K562 (cell line): Measurements from ENCODE around the gene MPI. TPM values are rescaled to one million over a fixed set of nuclear protein-coding genes. Genes with fewer than 3 reads are reported as not detected.

Experiments
- HMGN3 ChIP-seq: IDR thresholded peaks from 2 replicates; pipeline ENCODE4 v1.6.1; 2011; ENCODE audit warnings: borderline replicate concordance, low read depth, mild to moderate bottlenecking, mixed read lengths, low read length; ENCODE audit not compliant: insufficient read length; ENCODE audit errors: extremely low read depth
- KDM4B ChIP-seq, 2 experiments: fragments of 450-650 bp in 1 of 2; sonication (generic) in 1 of 2; IDR thresholded peaks; 2 replicates each; pipeline ENCODE4 v1.6.1; 2016 to 2017; ENCODE audit warnings: borderline replicate concordance in 2 of 2, antibody characterized with exemption in 1 of 2, low read depth in 1 of 2, mild to moderate bottlenecking in 1 of 2
- RBM34 ChIP-seq: fragments of 200-400 bp; formaldehyde crosslinking; IDR thresholded peaks from 2 replicates; pipeline ENCODE4 v1.6.1; 2018; ENCODE audit warnings: low read length, borderline replicate concordance; ENCODE audit not compliant: insufficient read depth
- RNF2 ChIP-seq: sonication (generic); IDR thresholded peaks from 2 replicates; pipeline ENCODE4 v1.6.1; 2016
- SMARCA5 ChIP-seq: fragments of 450-650 bp; IDR thresholded peaks from 2 replicates; pipeline ENCODE4 v1.6.1; 2016
- THRAP3 ChIP-seq: fragments of 450-650 bp; IDR thresholded peaks from 2 replicates; pipeline ENCODE4 v1.6.1; 2016; ENCODE audit warnings: mild to moderate bottlenecking, inconsistent platforms, borderline replicate concordance
- ZNF146 ChIP-seq: IDR thresholded peaks from one replicate; pipeline ENCODE4 v1.6.1; 2018; ENCODE audit warnings: missing compliant biosample characterization; ENCODE audit not compliant: unreplicated experiment
- ZNF212 ChIP-seq: fragments of 450-650 bp; formaldehyde crosslinking; IDR thresholded peaks from 2 replicates; pipeline ENCODE4 v1.4.0; 2020; ENCODE audit warnings: mild to moderate bottlenecking
- ZNF408 ChIP-seq: fragments of 250-450 bp; sonication (Bioruptor Pico); IDR thresholded peaks from 2 replicates; pipeline ENCODE4 v1.4.0; 2020; ENCODE audit warnings: low read depth, mild to moderate bottlenecking, moderate library complexity
- ZNF436 ChIP-seq: fragments of 250-450, 450-650 bp; sonication (Bioruptor Pico); formaldehyde crosslinking; IDR thresholded peaks from 2 replicates; pipeline ENCODE4 v1.7.0; 2020; ENCODE audit warnings: mild to moderate bottlenecking
- ZNF583 ChIP-seq: fragments of 250-450 bp; sonication (Bioruptor Pico); IDR thresholded peaks from 2 replicates; pipeline ENCODE4 v1.4.0; 2020
- polyA plus RNA-seq, 8 experiments: library from polyadenylated mRNA; depleted of rRNA in 4 of 8; stranded (reverse) in 5 of 8; unstranded in 3 of 8; fragments of >200 nt; fragmentation: Nextera tagmentation in 2 of 8; fragmentation: Illumina TruSeq in 1 of 8; extraction: Ambion mirVana in 2 of 8; extraction: Trizol in 1 of 8; gene quantifications; 2 replicates each; pipeline versions ENCODE4 v1.2.1 to v1.2.3, GENCODE V29; 2011 to 2014; ENCODE audit warnings: inconsistent platforms in 1 of 8, missing spikeins in 1 of 8
- total RNA-seq, 7 experiments: library from RNA; depleted of rRNA in 6 of 7; stranded (reverse); fragments of >200 nt in 6 of 7; fragmentation: Illumina TruSeq in 2 of 7; extraction: Trizol in 2 of 7; gene quantifications; 2 replicates each; pipeline versions ENCODE4 v1.2.1 to v1.2.3, GENCODE V29; 2011 to 2021; ENCODE audit warnings: low replicate concordance in 1 of 7
- TF ChIP-seq, protein P1 (sequence below): IDR thresholded peaks from 3 replicates; pipeline ENCODE4 v1.6.1; 2011; ENCODE audit warnings: borderline replicate concordance, mild to moderate bottlenecking; ENCODE audit not compliant: insufficient read length, insufficient read depth
- TF ChIP-seq, protein P2 (sequence below): sonication (generic); formaldehyde crosslinking; IDR thresholded peaks from 2 replicates; pipeline ENCODE4 v1.8.1; 2023; ENCODE audit warnings: mild to moderate bottlenecking, missing genetic modification reagents
- TF ChIP-seq, protein P3 (sequence below): fragments of 200-600 bp; sonication (generic); IDR thresholded peaks from one replicate; pipeline ENCODE4 v1.6.1; 2012; ENCODE audit warnings: mild to moderate bottlenecking, low read depth, low read length, inconsistent platforms

MPI gene
- total and polyA plus RNA-seq, 9 of the 15 experiments (the other 6 are each of a cell fraction or from before 2014, with no cell fraction given) = 30.7 to 105 (median 40.5) TPM

DNA sequence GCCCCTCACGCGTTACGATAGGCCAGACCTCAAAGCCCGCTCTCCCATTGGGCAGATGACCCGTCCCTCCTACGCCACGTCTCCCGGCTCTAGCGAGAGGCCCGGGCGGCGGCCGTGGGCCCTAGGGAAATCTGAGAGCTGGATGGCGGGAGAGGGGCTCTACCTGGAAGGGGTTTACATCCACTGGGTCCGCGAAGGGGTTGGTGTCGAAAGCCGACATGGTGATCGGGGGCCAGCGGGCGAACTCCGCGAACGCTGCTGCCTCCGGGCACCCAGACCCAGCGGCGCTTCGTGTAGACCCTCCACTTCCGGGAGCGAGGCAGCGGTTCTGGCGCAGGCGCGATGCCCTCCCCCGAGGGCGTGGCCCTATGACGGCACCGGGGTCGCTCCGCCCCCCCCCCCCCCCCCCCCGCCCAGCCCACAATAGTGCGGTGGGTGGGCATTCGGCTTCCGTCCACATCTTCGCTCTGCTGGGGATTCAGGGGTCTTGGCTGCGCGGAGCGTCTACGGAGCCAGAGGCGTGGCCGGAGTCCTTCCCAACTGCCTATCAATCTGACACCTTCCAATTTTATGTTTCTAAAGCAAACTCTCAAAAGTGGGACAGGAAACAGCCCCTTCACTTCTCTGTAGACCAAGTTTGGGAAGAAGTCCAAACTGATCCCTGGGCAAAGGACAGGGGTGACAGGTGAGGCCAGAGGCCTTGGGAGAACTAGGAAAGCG is 16.6 kb upstream of the MPI start, which contains the start of gene SCAMP2 (continued):
- TF ChIP-seq, protein P1, sequence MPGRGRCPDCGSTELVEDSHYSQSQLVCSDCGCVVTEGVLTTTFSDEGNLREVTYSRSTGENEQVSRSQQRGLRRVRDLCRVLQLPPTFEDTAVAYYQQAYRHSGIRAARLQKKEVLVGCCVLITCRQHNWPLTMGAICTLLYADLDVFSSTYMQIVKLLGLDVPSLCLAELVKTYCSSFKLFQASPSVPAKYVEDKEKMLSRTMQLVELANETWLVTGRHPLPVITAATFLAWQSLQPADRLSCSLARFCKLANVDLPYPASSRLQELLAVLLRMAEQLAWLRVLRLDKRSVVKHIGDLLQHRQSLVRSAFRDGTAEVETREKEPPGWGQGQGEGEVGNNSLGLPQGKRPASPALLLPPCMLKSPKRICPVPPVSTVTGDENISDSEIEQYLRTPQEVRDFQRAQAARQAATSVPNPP = no peak
- TF ChIP-seq ZNF436 (no peak), ZNF408 (CRISPR knock-in tag) (no peak), THRAP3 (no peak), ZNF212 (CRISPR knock-in tag) (no peak), ZNF583 (CRISPR knock-in tag) (no peak), KDM4B (IDR thresholded peaks at IDR 0.05; ENCODE audit: borderline replicate concordance in 2 of 2, low read depth in 1 of 2) (no peak), HMGN3 (peak; percentile 66), SMARCA5 (no peak), RBM34 (no peak), ZNF146 (no peak), RNF2 (no peak)
- TF ChIP-seq, protein P2, sequence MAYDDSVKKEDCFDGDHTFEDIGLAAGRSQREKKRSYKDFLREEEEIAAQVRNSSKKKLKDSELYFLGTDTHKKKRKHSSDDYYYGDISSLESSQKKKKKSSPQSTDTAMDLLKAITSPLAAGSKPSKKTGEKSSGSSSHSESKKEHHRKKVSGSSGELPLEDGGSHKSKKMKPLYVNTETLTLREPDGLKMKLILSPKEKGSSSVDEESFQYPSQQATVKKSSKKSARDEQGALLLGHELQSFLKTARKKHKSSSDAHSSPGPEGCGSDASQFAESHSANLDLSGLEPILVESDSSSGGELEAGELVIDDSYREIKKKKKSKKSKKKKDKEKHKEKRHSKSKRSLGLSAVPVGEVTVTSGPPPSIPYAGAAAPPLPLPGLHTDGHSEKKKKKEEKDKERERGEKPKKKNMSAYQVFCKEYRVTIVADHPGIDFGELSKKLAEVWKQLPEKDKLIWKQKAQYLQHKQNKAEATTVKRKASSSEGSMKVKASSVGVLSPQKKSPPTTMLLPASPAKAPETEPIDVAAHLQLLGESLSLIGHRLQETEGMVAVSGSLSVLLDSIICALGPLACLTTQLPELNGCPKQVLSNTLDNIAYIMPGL (CRISPR knock-in tag) = peak; percentile 74; the same call in 1 of the 2 replicates
- TF ChIP-seq, protein P3, sequence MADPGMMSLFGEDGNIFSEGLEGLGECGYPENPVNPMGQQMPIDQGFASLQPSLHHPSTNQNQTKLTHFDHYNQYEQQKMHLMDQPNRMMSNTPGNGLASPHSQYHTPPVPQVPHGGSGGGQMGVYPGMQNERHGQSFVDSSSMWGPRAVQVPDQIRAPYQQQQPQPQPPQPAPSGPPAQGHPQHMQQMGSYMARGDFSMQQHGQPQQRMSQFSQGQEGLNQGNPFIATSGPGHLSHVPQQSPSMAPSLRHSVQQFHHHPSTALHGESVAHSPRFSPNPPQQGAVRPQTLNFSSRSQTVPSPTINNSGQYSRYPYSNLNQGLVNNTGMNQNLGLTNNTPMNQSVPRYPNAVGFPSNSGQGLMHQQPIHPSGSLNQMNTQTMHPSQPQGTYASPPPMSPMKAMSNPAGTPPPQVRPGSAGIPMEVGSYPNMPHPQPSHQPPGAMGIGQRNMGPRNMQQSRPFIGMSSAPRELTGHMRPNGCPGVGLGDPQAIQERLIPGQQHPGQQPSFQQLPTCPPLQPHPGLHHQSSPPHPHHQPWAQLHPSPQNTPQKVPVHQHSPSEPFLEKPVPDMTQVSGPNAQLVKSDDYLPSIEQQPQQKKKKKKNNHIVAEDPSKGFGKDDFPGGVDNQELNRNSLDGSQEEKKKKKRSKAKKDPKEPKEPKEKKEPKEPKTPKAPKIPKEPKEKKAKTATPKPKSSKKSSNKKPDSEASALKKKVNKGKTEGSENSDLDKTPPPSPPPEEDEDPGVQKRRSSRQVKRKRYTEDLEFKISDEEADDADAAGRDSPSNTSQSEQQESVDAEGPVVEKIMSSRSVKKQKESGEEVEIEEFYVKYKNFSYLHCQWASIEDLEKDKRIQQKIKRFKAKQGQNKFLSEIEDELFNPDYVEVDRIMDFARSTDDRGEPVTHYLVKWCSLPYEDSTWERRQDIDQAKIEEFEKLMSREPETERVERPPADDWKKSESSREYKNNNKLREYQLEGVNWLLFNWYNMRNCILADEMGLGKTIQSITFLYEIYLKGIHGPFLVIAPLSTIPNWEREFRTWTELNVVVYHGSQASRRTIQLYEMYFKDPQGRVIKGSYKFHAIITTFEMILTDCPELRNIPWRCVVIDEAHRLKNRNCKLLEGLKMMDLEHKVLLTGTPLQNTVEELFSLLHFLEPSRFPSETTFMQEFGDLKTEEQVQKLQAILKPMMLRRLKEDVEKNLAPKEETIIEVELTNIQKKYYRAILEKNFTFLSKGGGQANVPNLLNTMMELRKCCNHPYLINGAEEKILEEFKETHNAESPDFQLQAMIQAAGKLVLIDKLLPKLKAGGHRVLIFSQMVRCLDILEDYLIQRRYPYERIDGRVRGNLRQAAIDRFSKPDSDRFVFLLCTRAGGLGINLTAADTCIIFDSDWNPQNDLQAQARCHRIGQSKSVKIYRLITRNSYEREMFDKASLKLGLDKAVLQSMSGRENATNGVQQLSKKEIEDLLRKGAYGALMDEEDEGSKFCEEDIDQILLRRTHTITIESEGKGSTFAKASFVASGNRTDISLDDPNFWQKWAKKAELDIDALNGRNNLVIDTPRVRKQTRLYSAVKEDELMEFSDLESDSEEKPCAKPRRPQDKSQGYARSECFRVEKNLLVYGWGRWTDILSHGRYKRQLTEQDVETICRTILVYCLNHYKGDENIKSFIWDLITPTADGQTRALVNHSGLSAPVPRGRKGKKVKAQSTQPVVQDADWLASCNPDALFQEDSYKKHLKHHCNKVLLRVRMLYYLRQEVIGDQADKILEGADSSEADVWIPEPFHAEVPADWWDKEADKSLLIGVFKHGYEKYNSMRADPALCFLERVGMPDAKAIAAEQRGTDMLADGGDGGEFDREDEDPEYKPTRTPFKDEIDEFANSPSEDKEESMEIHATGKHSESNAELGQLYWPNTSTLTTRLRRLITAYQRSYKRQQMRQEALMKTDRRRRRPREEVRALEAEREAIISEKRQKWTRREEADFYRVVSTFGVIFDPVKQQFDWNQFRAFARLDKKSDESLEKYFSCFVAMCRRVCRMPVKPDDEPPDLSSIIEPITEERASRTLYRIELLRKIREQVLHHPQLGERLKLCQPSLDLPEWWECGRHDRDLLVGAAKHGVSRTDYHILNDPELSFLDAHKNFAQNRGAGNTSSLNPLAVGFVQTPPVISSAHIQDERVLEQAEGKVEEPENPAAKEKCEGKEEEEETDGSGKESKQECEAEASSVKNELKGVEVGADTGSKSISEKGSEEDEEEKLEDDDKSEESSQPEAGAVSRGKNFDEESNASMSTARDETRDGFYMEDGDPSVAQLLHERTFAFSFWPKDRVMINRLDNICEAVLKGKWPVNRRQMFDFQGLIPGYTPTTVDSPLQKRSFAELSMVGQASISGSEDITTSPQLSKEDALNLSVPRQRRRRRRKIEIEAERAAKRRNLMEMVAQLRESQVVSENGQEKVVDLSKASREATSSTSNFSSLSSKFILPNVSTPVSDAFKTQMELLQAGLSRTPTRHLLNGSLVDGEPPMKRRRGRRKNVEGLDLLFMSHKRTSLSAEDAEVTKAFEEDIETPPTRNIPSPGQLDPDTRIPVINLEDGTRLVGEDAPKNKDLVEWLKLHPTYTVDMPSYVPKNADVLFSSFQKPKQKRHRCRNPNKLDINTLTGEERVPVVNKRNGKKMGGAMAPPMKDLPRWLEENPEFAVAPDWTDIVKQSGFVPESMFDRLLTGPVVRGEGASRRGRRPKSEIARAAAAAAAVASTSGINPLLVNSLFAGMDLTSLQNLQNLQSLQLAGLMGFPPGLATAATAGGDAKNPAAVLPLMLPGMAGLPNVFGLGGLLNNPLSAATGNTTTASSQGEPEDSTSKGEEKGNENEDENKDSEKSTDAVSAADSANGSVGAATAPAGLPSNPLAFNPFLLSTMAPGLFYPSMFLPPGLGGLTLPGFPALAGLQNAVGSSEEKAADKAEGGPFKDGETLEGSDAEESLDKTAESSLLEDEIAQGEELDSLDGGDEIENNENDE = no peak
